Measurements from ENCODE around the gene CHRM2.

The CHRM2 gene

GRCh38 chr7:136937436-136937835, 69.0 kb downstream of the CHRM2 start:
- DNase-seq (ENCODE audit: low spot score), result no peak
- in situ Hi-C loops (cut with MboI; ENCODE audit: low pct_unique_long_range_greater_than_20kb, low sequenced_read_pairs, unreplicated experiment), result no loop called here
- TF ChIP-seq, protein P1, sequence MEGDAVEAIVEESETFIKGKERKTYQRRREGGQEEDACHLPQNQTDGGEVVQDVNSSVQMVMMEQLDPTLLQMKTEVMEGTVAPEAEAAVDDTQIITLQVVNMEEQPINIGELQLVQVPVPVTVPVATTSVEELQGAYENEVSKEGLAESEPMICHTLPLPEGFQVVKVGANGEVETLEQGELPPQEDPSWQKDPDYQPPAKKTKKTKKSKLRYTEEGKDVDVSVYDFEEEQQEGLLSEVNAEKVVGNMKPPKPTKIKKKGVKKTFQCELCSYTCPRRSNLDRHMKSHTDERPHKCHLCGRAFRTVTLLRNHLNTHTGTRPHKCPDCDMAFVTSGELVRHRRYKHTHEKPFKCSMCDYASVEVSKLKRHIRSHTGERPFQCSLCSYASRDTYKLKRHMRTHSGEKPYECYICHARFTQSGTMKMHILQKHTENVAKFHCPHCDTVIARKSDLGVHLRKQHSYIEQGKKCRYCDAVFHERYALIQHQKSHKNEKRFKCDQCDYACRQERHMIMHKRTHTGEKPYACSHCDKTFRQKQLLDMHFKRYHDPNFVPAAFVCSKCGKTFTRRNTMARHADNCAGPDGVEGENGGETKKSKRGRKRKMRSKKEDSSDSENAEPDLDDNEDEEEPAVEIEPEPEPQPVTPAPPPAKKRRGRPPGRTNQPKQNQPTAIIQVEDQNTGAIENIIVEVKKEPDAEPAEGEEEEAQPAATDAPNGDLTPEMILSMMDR (IDR thresholded peaks at IDR 0.05; ENCODE audit: extremely low read depth, insufficient read depth, missing control alignments), result no peak

DNA sequence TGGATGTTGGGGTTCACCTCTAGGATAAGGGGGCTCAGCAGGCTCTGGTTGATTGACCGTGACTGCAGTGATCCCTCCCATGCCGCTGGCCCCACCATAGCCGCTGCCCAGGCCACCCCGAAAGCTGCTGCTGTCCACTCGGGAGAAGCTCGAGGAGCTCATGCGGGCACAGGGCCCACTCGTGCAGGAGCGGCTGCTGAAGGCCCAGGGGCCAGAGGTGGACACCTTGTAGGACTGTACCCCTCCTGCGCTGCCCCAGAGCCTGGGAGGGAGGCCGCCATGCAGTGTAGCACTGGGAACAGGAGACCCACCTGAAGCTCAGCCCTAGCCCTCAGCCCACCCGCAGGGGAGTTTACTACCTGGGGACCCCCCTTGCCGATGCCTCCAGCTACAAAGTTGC, 70.0 kb downstream of the CHRM2 start:
- in situ Hi-C loops (cut with MboI; ENCODE audit: low pct_unique_long_range_greater_than_20kb, low sequenced_read_pairs, unreplicated experiment), result no loop called here
- DNase-seq (ENCODE audit: low spot score), result no peak
- TF ChIP-seq, protein P1 (IDR thresholded peaks at IDR 0.05; ENCODE audit: extremely low read depth, insufficient read depth, missing control alignments), result no peak

- DNase-seq (ENCODE audit: low spot score), result no peak
- TF ChIP-seq, protein P1 (IDR thresholded peaks at IDR 0.05; ENCODE audit: extremely low read depth, insufficient read depth, missing control alignments), result no peak
- in situ Hi-C loops (cut with MboI; ENCODE audit: low pct_unique_long_range_greater_than_20kb, low sequenced_read_pairs, unreplicated experiment), result no loop called here
These were observed 71.7 kb downstream of the CHRM2 start for GRCh38 chr7:136940122-136940521.

DNA sequence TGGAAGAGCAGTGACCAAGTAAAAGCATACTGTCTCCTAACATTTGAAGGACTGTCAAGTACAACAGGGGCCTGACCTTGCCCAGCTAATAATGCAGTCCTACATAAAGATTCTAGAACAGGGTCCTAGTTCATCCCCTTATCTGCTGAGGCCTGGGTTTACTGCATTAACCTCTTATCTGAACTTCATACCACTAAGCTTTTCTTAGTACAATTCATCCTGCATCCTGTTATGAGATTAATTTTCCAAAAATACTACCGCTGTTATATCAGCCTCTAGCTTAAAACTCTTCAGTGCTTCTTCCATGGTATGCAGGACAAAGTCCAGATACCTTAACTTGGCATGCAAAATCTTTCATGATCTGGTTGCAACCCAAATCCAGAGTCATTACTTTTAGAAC, 72.5 kb downstream of the CHRM2 start:
- in situ Hi-C loops (cut with MboI; ENCODE audit: low pct_unique_long_range_greater_than_20kb, low sequenced_read_pairs, unreplicated experiment), result no loop called here
- DNase-seq (ENCODE audit: low spot score), result no peak
- TF ChIP-seq, protein P1 (IDR thresholded peaks at IDR 0.05; ENCODE audit: extremely low read depth, insufficient read depth, missing control alignments), result no peak

- in situ Hi-C loops (cut with MboI; ENCODE audit: low pct_unique_long_range_greater_than_20kb, low sequenced_read_pairs, unreplicated experiment), result no loop called here
- DNase-seq (ENCODE audit: low spot score), result no peak
- TF ChIP-seq, protein P1 (IDR thresholded peaks at IDR 0.05; ENCODE audit: extremely low read depth, insufficient read depth, missing control alignments), result no peak
These were observed 73.4 kb downstream of the CHRM2 start for GRCh38 chr7:136941816-136942215.

GRCh38 chr7:136942401-136942800, 73.9 kb downstream of the CHRM2 start:
- no peak for DNase-seq (ENCODE audit: low spot score)
- TF ChIP-seq, protein P1 (IDR thresholded peaks at IDR 0.05; ENCODE audit: extremely low read depth, insufficient read depth, missing control alignments), result no peak
- in situ Hi-C loops (cut with MboI; ENCODE audit: low pct_unique_long_range_greater_than_20kb, low sequenced_read_pairs, unreplicated experiment), result no loop called here

GRCh38 chr7:136942994-136943393, 74.5 kb downstream of the CHRM2 start:
- TF ChIP-seq, protein P1 (IDR thresholded peaks at IDR 0.05; ENCODE audit: extremely low read depth, insufficient read depth, missing control alignments), result no peak

More at GRCh38 chr7:136942994-136943393, 74.5 kb downstream of the CHRM2 start:
- in situ Hi-C loops (cut with MboI; ENCODE audit: low pct_unique_long_range_greater_than_20kb, low sequenced_read_pairs, unreplicated experiment), result no loop called here
- DNase-seq (ENCODE audit: low spot score), result no peak

Measured in GM13977 (cell line).